ENCODE data around the gene HRNR. TPM values are rescaled to one million over a fixed set of nuclear protein-coding genes. Genes with fewer than 3 reads are reported as not detected.

Gene HRNR
- total and polyA plus RNA-seq, 5 donors = 0.02 TPM; not detected in 4

DNA sequence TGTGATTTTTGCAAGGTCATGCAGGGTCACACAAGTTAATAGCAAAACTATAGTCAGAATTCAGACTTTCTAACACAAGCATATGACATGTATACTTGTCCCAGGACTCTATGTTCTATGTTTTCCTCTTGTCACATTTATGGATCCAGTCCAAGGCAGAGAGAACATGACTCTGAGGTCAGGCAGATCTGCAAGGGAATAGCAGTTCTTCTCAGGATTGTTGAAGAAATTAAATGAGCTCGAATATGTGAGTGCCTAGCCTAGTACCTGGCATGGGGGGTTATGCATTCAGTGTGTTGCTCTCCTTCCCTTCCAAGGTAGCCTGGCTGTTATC lies 55.5 kb downstream of the HRNR start:
- no peak overlapping the region for H3K4me3 ChIP-seq (ENCODE audit: low read length)
- H3K9me3 ChIP-seq (ENCODE audit: control insufficient read depth, low read length) = no peaks in the 10 kb centered on the region
- H3K27me3 ChIP-seq (ENCODE audit: control insufficient read depth, insufficient read depth) = no peaks in the 10 kb centered on the region
- intact Hi-C loops (cut with DNase I) = no loop called here
- peak; percentile 49 to 72 for ATAC-seq
- peak overlapping the region; percentile 63 for H3K27ac ChIP-seq (ENCODE audit: low read length)
- peaks cover 7% of the 10 kb centered on the region for H3K4me1 ChIP-seq (ENCODE audit: control insufficient read depth, insufficient read depth, low read length)
- 37% methylated on average over 1 of the region's 1 CpG for WGBS
- no peak for DNase-seq

DNA sequence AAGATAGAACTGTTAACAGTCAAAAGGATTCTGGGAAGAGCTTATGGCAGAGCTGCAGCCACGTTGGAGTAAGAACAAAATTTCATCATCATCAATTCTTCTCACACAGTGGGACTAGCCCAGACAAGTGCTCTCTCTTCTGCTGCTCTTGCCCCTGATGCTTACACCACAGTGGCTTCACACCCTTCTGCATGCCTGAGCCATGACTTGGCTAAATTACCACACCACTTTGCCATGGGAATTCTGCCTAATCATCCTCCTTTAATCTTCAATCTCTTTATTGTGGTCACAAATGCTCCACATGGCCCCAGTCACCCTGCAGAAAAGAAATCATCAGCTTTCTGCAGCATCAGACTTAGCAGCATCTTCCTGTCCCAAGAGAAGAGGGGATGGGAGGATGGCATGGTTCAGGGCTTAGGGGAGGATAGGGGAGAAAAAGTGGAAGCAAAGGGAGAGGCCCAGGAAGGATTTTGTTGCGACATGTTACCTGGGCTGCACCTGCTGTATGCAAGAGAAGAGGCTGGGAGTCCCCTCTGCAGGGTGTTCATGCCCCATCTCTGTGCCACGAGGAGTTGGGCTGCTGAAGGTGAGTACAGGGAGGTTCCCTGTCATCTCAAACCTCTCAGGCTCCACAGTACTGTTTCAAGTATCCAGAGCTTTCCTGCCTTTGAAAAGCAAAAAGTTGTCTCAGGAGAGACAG lies 56.0 kb downstream of the HRNR start:
- Histone ChIP-seq H3K27me3 (ENCODE audit: control insufficient read depth, insufficient read depth) (no peaks in the 10 kb centered on the region), H3K4me1 (ENCODE audit: control insufficient read depth, insufficient read depth, low read length) (peaks cover 7% of the 10 kb centered on the region), H3K4me3 (ENCODE audit: low read length) (no peak overlapping the region), H3K9me3 (ENCODE audit: control insufficient read depth, low read length) (no peaks in the 10 kb centered on the region), H3K27ac (ENCODE audit: low read length) (peak overlapping the region; percentile 63)
- 47% methylated on average over 3 of the region's 3 CpGs for WGBS
- DNase-seq = no peak
- ATAC-seq = peak; percentile 55 to 66
- intact Hi-C loops (cut with DNase I) = no loop called here

DNA sequence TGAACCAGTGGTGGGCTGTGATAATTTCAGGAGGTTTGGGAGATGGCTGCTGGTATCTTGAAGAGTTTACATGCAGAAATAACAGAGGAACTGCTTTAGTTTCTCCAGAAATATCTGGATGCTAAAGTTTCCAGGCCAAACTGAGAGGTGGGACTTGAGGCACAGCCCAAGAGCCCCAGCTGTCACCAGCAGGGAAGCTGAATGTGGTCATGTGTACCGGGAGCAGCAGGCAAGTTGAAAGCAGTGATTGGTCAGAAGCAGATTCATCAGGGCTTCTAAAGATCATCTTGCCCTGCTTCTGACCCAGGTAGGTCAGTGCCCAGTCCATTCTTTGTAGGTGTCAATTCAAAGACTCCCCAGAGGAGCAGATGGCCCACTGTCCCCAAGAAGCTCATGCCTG lies 57.0 kb downstream of the HRNR start:
- 16% methylated on average over 1 of the region's 1 CpG for WGBS
- intact Hi-C loops (cut with DNase I) = no loop called here
- Histone ChIP-seq H3K9me3 (ENCODE audit: control insufficient read depth, low read length) (no peaks in the 10 kb centered on the region), H3K4me3 (ENCODE audit: low read length) (no peak overlapping the region), H3K27me3 (ENCODE audit: control insufficient read depth, insufficient read depth) (no peaks in the 10 kb centered on the region), H3K27ac (ENCODE audit: low read length) (no peak overlapping the region), H3K4me1 (ENCODE audit: control insufficient read depth, insufficient read depth, low read length) (peaks cover 7% of the 10 kb centered on the region)
- DNase-seq = no peak
- no peak for ATAC-seq

DNA sequence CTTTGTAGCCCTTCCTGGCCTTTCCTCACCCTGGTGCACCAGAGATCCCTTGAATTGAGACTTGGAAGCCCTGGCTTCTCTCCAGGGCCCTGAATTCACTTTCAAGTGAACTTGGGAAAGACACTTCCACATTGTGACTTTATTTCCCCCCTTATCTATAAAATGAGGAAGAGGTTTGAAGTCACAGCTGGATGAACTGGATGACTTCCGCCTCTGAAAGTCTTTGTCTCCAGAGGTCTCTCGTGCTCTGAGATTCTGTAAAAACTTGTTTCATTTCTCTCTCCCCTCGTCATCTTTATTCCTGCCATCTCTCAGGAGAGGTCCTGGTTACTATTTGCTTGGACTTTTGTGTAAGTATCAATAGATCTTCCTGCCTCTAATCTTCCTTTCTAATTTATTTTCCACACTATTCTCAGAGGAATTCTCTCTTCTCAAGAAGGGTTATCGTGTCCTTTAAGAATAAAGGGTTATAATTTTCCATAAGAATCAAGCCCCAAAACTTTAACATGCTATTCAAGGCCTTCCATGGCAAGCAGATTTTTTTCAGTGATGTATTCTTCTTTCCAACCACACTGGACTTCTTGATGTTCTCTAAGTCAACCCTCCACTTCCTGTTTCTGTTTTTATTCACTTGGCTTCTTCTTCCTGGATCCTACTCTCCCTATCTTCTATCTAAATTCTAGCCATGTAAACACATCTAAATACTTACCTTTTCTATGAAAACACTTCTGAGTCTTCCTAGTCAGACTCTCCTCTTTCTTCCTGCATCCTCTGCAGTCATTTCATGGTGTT lies 58.5 kb downstream of the HRNR start:
- Histone ChIP-seq H3K4me1 (ENCODE audit: control insufficient read depth, insufficient read depth, low read length) (peaks cover 7% of the 10 kb centered on the region), H3K27ac (ENCODE audit: low read length) (no peak overlapping the region), H3K4me3 (ENCODE audit: low read length) (no peak overlapping the region), H3K9me3 (ENCODE audit: control insufficient read depth, low read length) (no peaks in the 10 kb centered on the region), H3K27me3 (ENCODE audit: control insufficient read depth, insufficient read depth) (no peaks in the 10 kb centered on the region)
- WGBS = 70% methylated on average over 4 of the region's 4 CpGs
- DNase-seq = no peak
- intact Hi-C loops (cut with DNase I) = no loop called here
- no peak for ATAC-seq

DNA sequence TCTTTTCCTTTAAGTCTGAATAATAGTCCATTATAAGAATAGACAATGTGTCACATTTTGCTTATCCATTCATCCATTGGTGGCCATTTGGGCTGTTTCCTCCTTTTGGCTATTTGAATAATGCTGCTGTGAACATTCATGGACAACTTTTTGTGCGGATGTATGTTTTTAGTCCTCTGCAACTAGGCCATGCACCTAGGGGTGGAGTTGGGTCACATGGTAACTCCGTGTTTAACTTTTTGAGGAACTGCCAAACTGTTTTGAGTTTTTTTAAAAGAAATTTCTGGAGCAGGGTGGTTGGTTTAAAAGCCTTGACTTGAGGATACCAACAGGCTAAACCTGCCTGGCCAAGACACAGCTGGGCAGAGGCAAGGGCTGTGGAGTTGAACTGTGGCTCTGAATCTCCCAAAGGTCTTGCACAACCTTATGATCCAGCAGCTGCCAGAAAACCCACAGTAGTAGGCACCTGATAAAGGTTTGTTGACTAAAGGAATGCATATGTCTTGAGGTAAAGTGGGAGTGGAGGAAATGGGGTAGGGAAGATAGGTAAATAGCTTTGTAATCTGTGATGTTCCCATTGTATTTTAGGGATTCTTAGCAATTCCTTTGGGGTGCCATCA lies 59.4 kb downstream of the HRNR start:
- intact Hi-C loops (cut with DNase I) = no loop called here
- WGBS = 61% methylated on average over 2 of the region's 2 CpGs

DNA sequence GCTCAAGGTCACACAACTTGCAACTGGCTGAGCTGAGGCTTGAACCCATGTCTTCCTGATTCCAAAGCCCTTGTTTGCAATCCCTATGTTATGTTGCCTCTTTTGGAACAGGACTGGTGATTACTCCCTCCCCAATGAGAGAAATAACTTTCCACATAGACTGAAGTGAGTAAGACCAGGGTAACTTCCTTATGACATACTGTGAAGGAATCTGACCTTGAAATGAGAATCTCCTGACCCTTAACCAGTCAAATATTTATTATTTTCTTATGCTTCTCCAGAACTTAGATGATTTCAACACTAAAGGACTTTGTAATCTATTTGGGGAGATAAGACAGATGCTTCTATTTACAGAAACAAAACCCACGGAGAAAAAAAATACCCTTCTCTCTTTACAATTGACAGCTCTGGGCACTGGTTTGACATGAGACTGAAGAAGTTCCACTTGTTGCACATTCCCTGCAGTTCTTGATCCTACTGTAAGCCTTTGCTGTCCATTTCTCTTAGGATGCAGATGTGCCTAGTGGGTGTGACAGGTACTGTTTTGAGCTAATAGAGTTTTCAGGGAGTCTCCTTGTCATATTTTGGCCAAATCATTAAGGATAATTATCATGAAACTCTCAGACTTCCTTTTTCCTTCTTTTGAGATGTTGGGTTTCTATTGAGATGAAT lies 61.1 kb downstream of the HRNR start:
- H3K4me3 ChIP-seq (ENCODE audit: low read length) = no peak overlapping the region
- no peaks in the 10 kb centered on the region for H3K9me3 ChIP-seq (ENCODE audit: control insufficient read depth, low read length)
- H3K4me1 ChIP-seq (ENCODE audit: control insufficient read depth, insufficient read depth, low read length) = no peaks in the 10 kb centered on the region
- H3K27me3 ChIP-seq (ENCODE audit: control insufficient read depth, insufficient read depth) = no peaks in the 10 kb centered on the region
- no peak overlapping the region for H3K27ac ChIP-seq (ENCODE audit: low read length)
- no peak for DNase-seq
- peak in 1 of 2 donors; percentile 48 for ATAC-seq
- intact Hi-C loops (cut with DNase I) = no loop called here
- WGBS = 20% methylated on average over 1 of the region's 1 CpG

More for the DNA sequence above, 59.4 kb downstream of the HRNR start:
- Histone ChIP-seq H3K27me3 (ENCODE audit: control insufficient read depth, insufficient read depth) (no peaks in the 10 kb centered on the region), H3K27ac (ENCODE audit: low read length) (no peak overlapping the region), H3K4me1 (ENCODE audit: control insufficient read depth, insufficient read depth, low read length) (peaks cover 7% of the 10 kb centered on the region), H3K9me3 (ENCODE audit: control insufficient read depth, low read length) (no peaks in the 10 kb centered on the region), H3K4me3 (ENCODE audit: low read length) (no peak overlapping the region)
- no peak for ATAC-seq
- no peak for DNase-seq

Other genes with a start within 250 kb of the HRNR start
- gene S100A10, start 230.3 kb downstream of the HRNR start, total RNA-seq = 100 to 1,000 TPM; 108 to 245 (median 200) TPM
- 223 TPM for gene S100A10, start 230.3 kb downstream of the HRNR start, polyA plus RNA-seq
- 100 to 1,000 TPM in 3 of 4 donors, 10 to 100 TPM in 1; 56.3 to 144 (median 113) TPM for gene S100A11, start 187.2 kb downstream of the HRNR start, total RNA-seq
- 227 TPM for gene S100A11, start 187.2 kb downstream of the HRNR start, polyA plus RNA-seq
- gene TCHHL1, start 135.1 kb downstream of the HRNR start, total RNA-seq = not detected
- gene TCHHL1, start 135.1 kb downstream of the HRNR start, polyA plus RNA-seq = not detected
- gene TCHH, start 108.7 kb downstream of the HRNR start, total RNA-seq = under 1 TPM; 0.03 to 0.11 (median 0.10) TPM
- gene TCHH, start 108.7 kb downstream of the HRNR start, polyA plus RNA-seq = 0.09 TPM
- not detected for gene RPTN, start 65.0 kb downstream of the HRNR start, total RNA-seq
- gene RPTN, start 65.0 kb downstream of the HRNR start, polyA plus RNA-seq = not detected
- not detected for gene FLG, start 101.0 kb upstream of the HRNR start, total RNA-seq
- gene FLG, start 101.0 kb upstream of the HRNR start, polyA plus RNA-seq = 0.05 TPM
- gene FLG2, start 135.8 kb upstream of the HRNR start, total RNA-seq = not detected
- gene FLG2, start 135.8 kb upstream of the HRNR start, polyA plus RNA-seq = not detected
- not detected for gene CRNN, start 190.1 kb upstream of the HRNR start, total RNA-seq
- gene CRNN, start 190.1 kb upstream of the HRNR start, polyA plus RNA-seq = 0.14 TPM